ENCODE data around the gene SV2B.

The SV2B gene

DNA sequence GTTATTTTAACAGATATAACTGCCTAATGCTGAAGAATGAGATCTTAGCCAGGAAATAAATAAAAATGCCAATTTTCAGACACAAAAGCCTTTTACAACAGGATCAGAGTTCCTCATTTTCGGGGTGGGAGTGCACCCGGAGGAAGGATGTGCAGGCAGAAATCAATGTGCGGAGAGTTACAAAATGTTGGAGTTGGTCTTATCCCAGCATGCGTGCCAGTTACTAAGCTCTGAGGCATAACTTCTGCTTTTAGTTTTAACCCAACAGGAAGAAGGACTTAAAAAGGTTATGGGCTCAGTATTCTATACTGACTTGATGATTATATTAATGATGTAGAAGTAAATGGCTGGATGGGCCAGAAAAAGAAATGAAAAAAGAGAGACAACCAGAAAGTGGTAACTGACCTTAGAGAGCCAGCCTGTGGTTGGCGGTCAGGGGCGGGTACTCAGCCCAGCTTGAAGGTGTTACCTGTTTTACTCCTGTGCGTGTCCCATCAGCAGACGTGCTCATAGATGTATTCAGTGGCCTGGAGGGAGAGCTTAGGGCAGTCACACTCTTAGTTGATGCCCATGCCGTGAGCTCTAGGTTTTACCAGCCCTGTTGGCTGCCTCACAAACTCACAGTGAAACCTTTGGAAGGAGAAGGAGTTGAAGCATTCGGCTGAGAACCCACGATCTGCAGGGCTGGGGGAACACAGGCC lies 164.7 kb downstream of the SV2B start:
- Histone ChIP-seq H3K27me3 (ENCODE audit: insufficient read depth, poor library complexity, severe bottlenecking) (no peaks in the 10 kb centered on the region), H3K27ac (replicated peaks) (peak overlapping the region; percentile 89), H3K4me3 (replicated peaks; ENCODE audit: insufficient read depth, low read length) (no peak overlapping the region)
- DNase-seq (ENCODE audit: low read depth in 1 of 2, low spot score in 1 of 2): peak in 1 of 2 experiments; percentile 91
- TF ChIP-seq GABPA (IDR thresholded peaks at IDR 0.05; ENCODE audit: low read depth): peak; percentile 48; the same call in 1 of the 2 replicates
- TF ChIP-seq SPI1 (IDR thresholded peaks at IDR 0.05; ENCODE audit: borderline replicate concordance, low read depth): peak; percentile 98
- TF ChIP-seq, protein P1, sequence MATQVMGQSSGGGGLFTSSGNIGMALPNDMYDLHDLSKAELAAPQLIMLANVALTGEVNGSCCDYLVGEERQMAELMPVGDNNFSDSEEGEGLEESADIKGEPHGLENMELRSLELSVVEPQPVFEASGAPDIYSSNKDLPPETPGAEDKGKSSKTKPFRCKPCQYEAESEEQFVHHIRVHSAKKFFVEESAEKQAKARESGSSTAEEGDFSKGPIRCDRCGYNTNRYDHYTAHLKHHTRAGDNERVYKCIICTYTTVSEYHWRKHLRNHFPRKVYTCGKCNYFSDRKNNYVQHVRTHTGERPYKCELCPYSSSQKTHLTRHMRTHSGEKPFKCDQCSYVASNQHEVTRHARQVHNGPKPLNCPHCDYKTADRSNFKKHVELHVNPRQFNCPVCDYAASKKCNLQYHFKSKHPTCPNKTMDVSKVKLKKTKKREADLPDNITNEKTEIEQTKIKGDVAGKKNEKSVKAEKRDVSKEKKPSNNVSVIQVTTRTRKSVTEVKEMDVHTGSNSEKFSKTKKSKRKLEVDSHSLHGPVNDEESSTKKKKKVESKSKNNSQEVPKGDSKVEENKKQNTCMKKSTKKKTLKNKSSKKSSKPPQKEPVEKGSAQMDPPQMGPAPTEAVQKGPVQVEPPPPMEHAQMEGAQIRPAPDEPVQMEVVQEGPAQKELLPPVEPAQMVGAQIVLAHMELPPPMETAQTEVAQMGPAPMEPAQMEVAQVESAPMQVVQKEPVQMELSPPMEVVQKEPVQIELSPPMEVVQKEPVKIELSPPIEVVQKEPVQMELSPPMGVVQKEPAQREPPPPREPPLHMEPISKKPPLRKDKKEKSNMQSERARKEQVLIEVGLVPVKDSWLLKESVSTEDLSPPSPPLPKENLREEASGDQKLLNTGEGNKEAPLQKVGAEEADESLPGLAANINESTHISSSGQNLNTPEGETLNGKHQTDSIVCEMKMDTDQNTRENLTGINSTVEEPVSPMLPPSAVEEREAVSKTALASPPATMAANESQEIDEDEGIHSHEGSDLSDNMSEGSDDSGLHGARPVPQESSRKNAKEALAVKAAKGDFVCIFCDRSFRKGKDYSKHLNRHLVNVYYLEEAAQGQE (IDR thresholded peaks at IDR 0.05; ENCODE audit: insufficient replicate concordance, low read depth): no peak
- TF ChIP-seq, protein P2, sequence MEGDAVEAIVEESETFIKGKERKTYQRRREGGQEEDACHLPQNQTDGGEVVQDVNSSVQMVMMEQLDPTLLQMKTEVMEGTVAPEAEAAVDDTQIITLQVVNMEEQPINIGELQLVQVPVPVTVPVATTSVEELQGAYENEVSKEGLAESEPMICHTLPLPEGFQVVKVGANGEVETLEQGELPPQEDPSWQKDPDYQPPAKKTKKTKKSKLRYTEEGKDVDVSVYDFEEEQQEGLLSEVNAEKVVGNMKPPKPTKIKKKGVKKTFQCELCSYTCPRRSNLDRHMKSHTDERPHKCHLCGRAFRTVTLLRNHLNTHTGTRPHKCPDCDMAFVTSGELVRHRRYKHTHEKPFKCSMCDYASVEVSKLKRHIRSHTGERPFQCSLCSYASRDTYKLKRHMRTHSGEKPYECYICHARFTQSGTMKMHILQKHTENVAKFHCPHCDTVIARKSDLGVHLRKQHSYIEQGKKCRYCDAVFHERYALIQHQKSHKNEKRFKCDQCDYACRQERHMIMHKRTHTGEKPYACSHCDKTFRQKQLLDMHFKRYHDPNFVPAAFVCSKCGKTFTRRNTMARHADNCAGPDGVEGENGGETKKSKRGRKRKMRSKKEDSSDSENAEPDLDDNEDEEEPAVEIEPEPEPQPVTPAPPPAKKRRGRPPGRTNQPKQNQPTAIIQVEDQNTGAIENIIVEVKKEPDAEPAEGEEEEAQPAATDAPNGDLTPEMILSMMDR (IDR thresholded peaks at IDR 0.05; ENCODE audit: insufficient read depth, low read length): no peak
- TF ChIP-seq POLR2AphosphoS5 (IDR thresholded peaks at IDR 0.05; ENCODE audit: low read depth): peak; percentile 87

DNA sequence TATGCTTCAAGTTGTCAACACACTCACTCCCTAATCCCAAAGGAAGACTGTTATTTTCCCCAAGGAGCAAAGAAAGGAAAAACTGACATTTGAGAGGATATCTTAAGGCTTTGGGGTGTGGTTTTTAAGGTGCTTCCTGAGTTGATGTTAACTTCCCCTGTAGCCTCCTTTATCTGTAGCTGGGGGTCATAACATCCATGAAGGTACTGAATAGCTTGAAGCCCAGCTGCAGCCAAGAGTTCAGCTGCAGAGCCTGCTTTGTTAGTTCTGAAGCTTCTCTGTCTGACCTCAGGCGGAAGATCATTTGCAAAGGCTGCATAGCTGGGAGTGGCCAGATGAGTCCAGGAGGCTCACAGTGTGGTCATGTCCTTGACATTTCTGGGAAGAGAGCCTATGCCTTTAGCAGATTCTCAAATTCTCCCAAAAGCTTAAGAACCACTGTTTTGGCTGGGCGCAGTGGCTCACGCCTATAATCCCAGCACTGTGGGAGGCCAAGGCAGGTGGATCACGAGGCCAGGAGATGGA lies 165.4 kb downstream of the SV2B start:
- peak overlapping the region; percentile 89 for H3K27ac ChIP-seq (replicated peaks)
- DNase-seq (ENCODE audit: low read depth in 1 of 2, low spot score in 1 of 2): peak in 1 of 2 experiments; percentile 39
- H3K4me3 ChIP-seq (replicated peaks; ENCODE audit: insufficient read depth, low read length): no peak overlapping the region
- TF ChIP-seq GABPA (IDR thresholded peaks at IDR 0.05; ENCODE audit: low read depth) (no peak), SPI1 (IDR thresholded peaks at IDR 0.05; ENCODE audit: borderline replicate concordance, low read depth) (peak; percentile 1; the same call in 1 of the 2 replicates), POLR2AphosphoS5 (IDR thresholded peaks at IDR 0.05; ENCODE audit: low read depth) (no peak)
- no peaks in the 10 kb centered on the region for H3K27me3 ChIP-seq (ENCODE audit: insufficient read depth, poor library complexity, severe bottlenecking)

DNA sequence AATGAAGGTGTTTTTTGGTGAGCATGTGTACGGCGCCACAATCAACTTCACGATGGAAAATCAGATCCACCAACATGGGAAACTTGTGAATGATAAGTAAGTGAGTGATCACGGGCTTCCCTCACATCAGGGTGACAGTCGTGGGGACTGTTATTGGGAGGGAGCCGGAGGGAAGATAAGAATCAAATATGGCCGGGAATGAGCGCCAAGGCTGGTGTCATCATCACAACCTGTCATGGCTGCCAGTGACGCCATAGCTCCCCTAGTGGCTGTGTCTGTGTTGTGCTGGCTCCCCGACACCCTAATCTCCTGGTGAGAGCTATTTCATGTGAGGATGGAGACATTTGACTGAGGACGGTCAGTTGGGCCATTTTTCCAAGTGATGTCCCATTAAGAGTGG lies 168.5 kb downstream of the SV2B start:
- Histone ChIP-seq H3K4me3 (replicated peaks; ENCODE audit: insufficient read depth, low read length) (no peak overlapping the region), H3K27ac (replicated peaks) (no peak overlapping the region), H3K27me3 (ENCODE audit: insufficient read depth, poor library complexity, severe bottlenecking) (no peaks in the 10 kb centered on the region)
- DNase-seq (ENCODE audit: low read depth in 1 of 2, low spot score in 1 of 2): peak in 1 of 2 experiments; percentile 38
- TF ChIP-seq, protein P2 (IDR thresholded peaks at IDR 0.05; ENCODE audit: insufficient read depth, low read length): peak; percentile 11
- no peak for TF ChIP-seq POLR2AphosphoS5 (IDR thresholded peaks at IDR 0.05; ENCODE audit: low read depth)

DNA sequence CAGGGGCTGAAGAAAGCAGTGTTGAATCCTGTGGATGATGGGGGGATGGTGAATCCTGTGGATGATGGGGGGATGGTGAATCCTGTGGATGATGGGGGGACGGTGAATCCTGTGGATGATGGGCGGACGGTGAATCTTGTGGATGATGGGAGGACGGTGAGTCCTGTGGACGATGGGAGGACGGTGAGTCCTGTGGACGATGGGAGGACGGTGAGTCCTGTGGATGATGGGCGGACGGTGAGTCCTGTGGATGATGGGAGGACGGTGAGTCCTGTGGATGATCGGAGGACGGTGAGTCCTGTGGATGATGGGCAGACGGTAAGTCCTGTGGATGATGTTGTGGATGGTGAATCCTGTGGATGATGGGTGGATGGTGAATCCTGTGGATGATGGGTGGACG lies 170.7 kb downstream of the SV2B start:
- Histone ChIP-seq H3K27ac (replicated peaks) (no peak overlapping the region), H3K27me3 (ENCODE audit: insufficient read depth, poor library complexity, severe bottlenecking) (no peaks in the 10 kb centered on the region), H3K4me3 (replicated peaks; ENCODE audit: insufficient read depth, low read length) (no peak overlapping the region)
- TF ChIP-seq, protein P2 (IDR thresholded peaks at IDR 0.05; ENCODE audit: insufficient read depth, low read length): no peak
- TF ChIP-seq POLR2AphosphoS5 (IDR thresholded peaks at IDR 0.05; ENCODE audit: low read depth): no peak
- no peak for TF ChIP-seq SPI1 (IDR thresholded peaks at IDR 0.05; ENCODE audit: borderline replicate concordance, low read depth)
- TF ChIP-seq GABPA (IDR thresholded peaks at IDR 0.05; ENCODE audit: low read depth): no peak
- TF ChIP-seq, protein P1 (IDR thresholded peaks at IDR 0.05; ENCODE audit: insufficient replicate concordance, low read depth): no peak
- DNase-seq (ENCODE audit: low read depth in 1 of 2, low spot score in 1 of 2): no peak

Measured in HL-60 (cell line).